HepG2 (cell line): Measurements from ENCODE around the gene RIPOR3. TPM values are rescaled to one million over a fixed set of nuclear protein-coding genes. Genes with fewer than 3 reads are reported as not detected.

ENCODE experiments used
- ETV5 ChIP-seq: IDR thresholded peaks from 2 replicates; pipeline ENCODE4 v1.6.1; 2018; ENCODE audit warnings: missing biosample characterization, missing genetic modification reagents, inconsistent platforms, borderline replicate concordance
- FOXO1 ChIP-seq: sonication (generic); formaldehyde crosslinking; IDR thresholded peaks from 2 replicates; pipeline ENCODE4 v1.4.0; 2020; ENCODE audit warnings: missing genetic modification reagents
- GATAD2A ChIP-seq: IDR thresholded peaks from 2 replicates; pipeline ENCODE4 v1.6.1; 2016
- HOXD1 ChIP-seq: sonication (generic); formaldehyde crosslinking; IDR thresholded peaks from 2 replicates; pipeline ENCODE4 v1.5.0; 2020; ENCODE audit warnings: missing genetic modification reagents
- JARID2 ChIP-seq: sonication (generic); formaldehyde crosslinking; IDR thresholded peaks from 2 replicates; pipeline ENCODE4 v1.8.1; 2023; ENCODE audit warnings: missing genetic modification reagents, inconsistent platforms; ENCODE audit not compliant: insufficient replicate concordance
- PITX1 ChIP-seq: sonication (generic); formaldehyde crosslinking; IDR thresholded peaks from 2 replicates; pipeline ENCODE4 v1.5.1; 2020; ENCODE audit warnings: mild to moderate bottlenecking, missing genetic modification reagents
- RBFOX2 ChIP-seq: fragments of 200-400 bp; formaldehyde crosslinking; IDR thresholded peaks from 2 replicates; pipeline ENCODE4 v1.6.1; 2017; ENCODE audit warnings: low read depth, mild to moderate bottlenecking, low read length
- TBL1XR1 ChIP-seq: fragments of 150-350 bp; IDR thresholded peaks from 2 replicates; pipeline ENCODE4 v1.6.1; 2014; ENCODE audit warnings: borderline replicate concordance, low read length; ENCODE audit not compliant: partially characterized antibody
- ZNF143 ChIP-seq: sonication (generic); formaldehyde crosslinking; IDR thresholded peaks from 2 replicates; pipeline ENCODE4 v1.4.0; 2020; ENCODE audit warnings: missing genetic modification reagents
- ZNF775 ChIP-seq: sonication (generic); formaldehyde crosslinking; IDR thresholded peaks from 2 replicates; pipeline ENCODE4 v1.4.0; 2020; ENCODE audit warnings: missing genetic modification reagents, mild to moderate bottlenecking, moderate library complexity, borderline replicate concordance
- polyA plus RNA-seq, 8 experiments: library from polyadenylated mRNA; depleted of rRNA in 3 of 8; stranded (reverse) in 7 of 8; unstranded in 1 of 8; fragments of >200 nt; fragmentation: Illumina TruSeq in 4 of 8; extraction: Trizol in 4 of 8; gene quantifications; 2 replicates each; pipeline versions ENCODE4 v1.2.1 to v1.2.3, GENCODE V29; 2011 to 2016; ENCODE audit warnings: low read depth in 4 of 8, missing spikeins in 1 of 8, mixed read lengths in 1 of 8; ENCODE audit not compliant: insufficient read depth in 1 of 8
- total RNA-seq, 5 experiments: library from RNA; depleted of rRNA; stranded (reverse); fragments of >200 nt; fragmentation: Illumina TruSeq; extraction: Trizol; gene quantifications; 2 replicates each; pipeline ENCODE4 v1.2.3, GENCODE V29; 2016; ENCODE audit warnings: low read depth in 1 of 5
- TF ChIP-seq, protein P1 (sequence below): sonication (generic); formaldehyde crosslinking; IDR thresholded peaks from 2 replicates; pipeline ENCODE4 v1.5.0; 2020; ENCODE audit warnings: mild to moderate bottlenecking, missing genetic modification reagents, borderline replicate concordance
- TF ChIP-seq, protein P2 (sequence below): sonication (generic); formaldehyde crosslinking; conservative IDR thresholded peaks from 2 replicates; pipeline ENCODE4 v1.4.0; 2020; ENCODE audit warnings: missing genetic modification reagents
- TF ChIP-seq, protein P3 (sequence below): sonication (generic); formaldehyde crosslinking; IDR thresholded peaks from 2 replicates; pipeline ENCODE4 v1.4.0; 2020; ENCODE audit warnings: mild to moderate bottlenecking, missing genetic modification reagents, borderline replicate concordance

The RIPOR3 gene
- total and polyA plus RNA-seq, 2 of the 13 experiments (the other 11 are each of a cell fraction or from before 2014, with no cell fraction given) = 0.18 TPM; not detected in 1

DNA sequence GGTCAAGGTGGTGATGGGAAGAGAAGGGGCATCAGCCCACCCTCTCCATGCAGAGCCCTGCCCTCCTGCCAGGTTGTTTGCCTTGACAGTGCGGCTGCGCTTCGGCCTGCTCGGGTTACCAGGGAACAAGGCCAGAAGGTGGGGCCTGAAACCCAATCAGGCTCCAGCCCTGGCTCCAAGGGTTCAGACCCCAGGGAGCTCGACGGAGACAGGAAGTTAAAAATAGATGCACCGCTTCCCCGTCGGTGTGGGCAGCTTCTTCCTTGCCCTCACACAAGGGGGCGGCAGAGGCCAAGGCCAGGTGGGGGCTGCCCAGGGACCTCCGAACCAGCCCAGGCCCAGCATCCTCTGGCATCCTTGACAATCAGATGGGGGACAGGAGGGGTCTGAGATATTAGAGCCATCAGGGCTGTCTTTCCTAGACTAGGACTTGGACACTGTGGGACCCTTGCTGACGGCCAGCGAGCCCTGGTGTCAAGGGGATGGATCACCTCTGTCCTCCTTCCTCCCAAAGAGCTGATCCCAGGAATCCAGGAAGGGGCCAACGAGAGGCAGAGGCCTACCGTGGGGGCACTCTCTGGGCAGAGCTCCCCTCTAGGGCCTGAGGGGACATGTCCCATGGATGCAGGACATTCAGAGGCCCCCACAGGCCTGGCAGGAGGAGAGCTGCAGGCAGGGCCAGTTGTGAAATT lies 65.2 kb downstream of the RIPOR3 start (continued):
- TF ChIP-seq, protein P1, sequence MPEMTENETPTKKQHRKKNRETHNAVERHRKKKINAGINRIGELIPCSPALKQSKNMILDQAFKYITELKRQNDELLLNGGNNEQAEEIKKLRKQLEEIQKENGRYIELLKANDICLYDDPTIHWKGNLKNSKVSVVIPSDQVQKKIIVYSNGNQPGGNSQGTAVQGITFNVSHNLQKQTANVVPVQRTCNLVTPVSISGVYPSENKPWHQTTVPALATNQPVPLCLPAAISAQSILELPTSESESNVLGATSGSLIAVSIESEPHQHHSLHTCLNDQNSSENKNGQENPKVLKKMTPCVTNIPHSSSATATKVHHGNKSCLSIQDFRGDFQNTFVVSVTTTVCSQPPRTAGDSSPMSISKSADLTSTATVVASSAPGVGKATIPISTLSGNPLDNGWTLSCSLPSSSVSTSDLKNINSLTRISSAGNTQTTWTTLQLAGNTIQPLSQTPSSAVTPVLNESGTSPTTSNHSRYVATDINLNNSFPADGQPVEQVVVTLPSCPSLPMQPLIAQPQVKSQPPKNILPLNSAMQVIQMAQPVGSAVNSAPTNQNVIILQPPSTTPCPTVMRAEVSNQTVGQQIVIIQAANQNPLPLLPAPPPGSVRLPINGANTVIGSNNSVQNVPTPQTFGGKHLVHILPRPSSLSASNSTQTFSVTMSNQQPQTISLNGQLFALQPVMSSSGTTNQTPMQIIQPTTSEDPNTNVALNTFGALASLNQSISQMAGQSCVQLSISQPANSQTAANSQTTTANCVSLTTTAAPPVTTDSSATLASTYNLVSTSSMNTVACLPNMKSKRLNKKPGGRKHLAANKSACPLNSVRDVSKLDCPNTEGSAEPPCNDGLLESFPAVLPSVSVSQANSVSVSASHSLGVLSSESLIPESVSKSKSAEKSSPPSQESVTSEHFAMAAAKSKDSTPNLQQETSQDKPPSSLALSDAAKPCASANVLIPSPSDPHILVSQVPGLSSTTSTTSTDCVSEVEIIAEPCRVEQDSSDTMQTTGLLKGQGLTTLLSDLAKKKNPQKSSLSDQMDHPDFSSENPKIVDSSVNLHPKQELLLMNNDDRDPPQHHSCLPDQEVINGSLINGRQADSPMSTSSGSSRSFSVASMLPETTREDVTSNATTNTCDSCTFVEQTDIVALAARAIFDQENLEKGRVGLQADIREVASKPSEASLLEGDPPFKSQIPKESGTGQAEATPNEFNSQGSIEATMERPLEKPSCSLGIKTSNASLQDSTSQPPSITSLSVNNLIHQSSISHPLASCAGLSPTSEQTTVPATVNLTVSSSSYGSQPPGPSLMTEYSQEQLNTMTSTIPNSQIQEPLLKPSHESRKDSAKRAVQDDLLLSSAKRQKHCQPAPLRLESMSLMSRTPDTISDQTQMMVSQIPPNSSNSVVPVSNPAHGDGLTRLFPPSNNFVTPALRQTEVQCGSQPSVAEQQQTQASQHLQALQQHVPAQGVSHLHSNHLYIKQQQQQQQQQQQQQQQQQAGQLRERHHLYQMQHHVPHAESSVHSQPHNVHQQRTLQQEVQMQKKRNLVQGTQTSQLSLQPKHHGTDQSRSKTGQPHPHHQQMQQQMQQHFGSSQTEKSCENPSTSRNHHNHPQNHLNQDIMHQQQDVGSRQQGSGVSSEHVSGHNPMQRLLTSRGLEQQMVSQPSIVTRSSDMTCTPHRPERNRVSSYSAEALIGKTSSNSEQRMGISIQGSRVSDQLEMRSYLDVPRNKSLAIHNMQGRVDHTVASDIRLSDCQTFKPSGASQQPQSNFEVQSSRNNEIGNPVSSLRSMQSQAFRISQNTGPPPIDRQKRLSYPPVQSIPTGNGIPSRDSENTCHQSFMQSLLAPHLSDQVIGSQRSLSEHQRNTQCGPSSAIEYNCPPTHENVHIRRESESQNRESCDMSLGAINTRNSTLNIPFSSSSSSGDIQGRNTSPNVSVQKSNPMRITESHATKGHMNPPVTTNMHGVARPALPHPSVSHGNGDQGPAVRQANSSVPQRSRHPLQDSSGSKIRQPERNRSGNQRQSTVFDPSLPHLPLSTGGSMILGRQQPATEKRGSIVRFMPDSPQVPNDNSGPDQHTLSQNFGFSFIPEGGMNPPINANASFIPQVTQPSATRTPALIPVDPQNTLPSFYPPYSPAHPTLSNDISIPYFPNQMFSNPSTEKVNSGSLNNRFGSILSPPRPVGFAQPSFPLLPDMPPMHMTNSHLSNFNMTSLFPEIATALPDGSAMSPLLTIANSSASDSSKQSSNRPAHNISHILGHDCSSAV (CRISPR knock-in tag) = no peak
- TF ChIP-seq JARID2 (CRISPR knock-in tag) = no peak
- TF ChIP-seq GATAD2A (CRISPR knock-in tag) = no peak; the same call in none of the 2 replicates
- TF ChIP-seq, protein P2, sequence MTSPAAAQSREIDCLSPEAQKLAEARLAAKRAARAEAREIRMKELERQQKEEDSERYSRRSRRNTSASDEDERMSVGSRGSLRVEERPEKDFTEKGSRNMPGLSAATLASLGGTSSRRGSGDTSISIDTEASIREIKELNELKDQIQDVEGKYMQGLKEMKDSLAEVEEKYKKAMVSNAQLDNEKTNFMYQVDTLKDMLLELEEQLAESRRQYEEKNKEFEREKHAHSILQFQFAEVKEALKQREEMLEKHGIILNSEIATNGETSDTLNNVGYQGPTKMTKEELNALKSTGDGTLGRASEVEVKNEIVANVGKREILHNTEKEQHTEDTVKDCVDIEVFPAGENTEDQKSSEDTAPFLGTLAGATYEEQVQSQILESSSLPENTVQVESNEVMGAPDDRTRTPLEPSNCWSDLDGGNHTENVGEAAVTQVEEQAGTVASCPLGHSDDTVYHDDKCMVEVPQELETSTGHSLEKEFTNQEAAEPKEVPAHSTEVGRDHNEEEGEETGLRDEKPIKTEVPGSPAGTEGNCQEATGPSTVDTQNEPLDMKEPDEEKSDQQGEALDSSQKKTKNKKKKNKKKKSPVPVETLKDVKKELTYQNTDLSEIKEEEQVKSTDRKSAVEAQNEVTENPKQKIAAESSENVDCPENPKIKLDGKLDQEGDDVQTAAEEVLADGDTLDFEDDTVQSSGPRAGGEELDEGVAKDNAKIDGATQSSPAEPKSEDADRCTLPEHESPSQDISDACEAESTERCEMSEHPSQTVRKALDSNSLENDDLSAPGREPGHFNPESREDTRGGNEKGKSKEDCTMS (CRISPR knock-in tag) = no peak
- TF ChIP-seq TBL1XR1 = no peak
- no peak for TF ChIP-seq ZNF775 (CRISPR knock-in tag)
- TF ChIP-seq, protein P3, sequence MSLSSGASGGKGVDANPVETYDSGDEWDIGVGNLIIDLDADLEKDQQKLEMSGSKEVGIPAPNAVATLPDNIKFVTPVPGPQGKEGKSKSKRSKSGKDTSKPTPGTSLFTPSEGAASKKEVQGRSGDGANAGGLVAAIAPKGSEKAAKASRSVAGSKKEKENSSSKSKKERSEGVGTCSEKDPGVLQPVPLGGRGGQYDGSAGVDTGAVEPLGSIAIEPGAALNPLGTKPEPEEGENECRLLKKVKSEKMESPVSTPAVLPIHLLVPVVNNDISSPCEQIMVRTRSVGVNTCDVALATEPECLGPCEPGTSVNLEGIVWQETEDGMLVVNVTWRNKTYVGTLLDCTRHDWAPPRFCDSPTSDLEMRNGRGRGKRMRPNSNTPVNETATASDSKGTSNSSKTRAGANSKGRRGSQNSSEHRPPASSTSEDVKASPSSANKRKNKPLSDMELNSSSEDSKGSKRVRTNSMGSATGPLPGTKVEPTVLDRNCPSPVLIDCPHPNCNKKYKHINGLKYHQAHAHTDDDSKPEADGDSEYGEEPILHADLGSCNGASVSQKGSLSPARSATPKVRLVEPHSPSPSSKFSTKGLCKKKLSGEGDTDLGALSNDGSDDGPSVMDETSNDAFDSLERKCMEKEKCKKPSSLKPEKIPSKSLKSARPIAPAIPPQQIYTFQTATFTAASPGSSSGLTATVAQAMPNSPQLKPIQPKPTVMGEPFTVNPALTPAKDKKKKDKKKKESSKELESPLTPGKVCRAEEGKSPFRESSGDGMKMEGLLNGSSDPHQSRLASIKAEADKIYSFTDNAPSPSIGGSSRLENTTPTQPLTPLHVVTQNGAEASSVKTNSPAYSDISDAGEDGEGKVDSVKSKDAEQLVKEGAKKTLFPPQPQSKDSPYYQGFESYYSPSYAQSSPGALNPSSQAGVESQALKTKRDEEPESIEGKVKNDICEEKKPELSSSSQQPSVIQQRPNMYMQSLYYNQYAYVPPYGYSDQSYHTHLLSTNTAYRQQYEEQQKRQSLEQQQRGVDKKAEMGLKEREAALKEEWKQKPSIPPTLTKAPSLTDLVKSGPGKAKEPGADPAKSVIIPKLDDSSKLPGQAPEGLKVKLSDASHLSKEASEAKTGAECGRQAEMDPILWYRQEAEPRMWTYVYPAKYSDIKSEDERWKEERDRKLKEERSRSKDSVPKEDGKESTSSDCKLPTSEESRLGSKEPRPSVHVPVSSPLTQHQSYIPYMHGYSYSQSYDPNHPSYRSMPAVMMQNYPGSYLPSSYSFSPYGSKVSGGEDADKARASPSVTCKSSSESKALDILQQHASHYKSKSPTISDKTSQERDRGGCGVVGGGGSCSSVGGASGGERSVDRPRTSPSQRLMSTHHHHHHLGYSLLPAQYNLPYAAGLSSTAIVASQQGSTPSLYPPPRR (CRISPR knock-in tag) = no peak
- no peak; the same call in 1 of the 2 replicates for TF ChIP-seq FOXO1 (CRISPR knock-in tag)
- TF ChIP-seq RBFOX2 = no peak
- 0 out of 2 replicates have a peak, but pooled peaks have one; percentile 3 for TF ChIP-seq ZNF143
- peak; percentile 74; the same call in 1 of the 2 replicates for TF ChIP-seq PITX1 (CRISPR knock-in tag)
- 0 out of 2 replicates have a peak, but pooled peaks have one; percentile 47 for TF ChIP-seq HOXD1
- TF ChIP-seq ETV5 = peak; percentile 87
